Left cardiac atrium (tissue), 4 donors: Measurements from ENCODE around the gene ANKRD30A. TPM values are rescaled to one million over a fixed set of nuclear protein-coding genes. Genes with fewer than 3 reads are reported as not detected.
"Not testable (repeated sequence)": the region's sequence is repeated elsewhere in the genome, so short reads cannot be mapped to it uniquely, and the experiment has no call there.

Experiments used
- ATAC-seq, 2 donors: fragments of 200-7000 bp; cut with Tn5 transposase; one replicate each; pipeline ENCODE4 v1.9.1; 2020; ENCODE audit warnings: mild to moderate bottlenecking in 2 of 2, moderate library complexity in 2 of 2
- DNase-seq: peaks from one replicate; pipeline ENCODE4 v3.0.0-alpha.2; 2020
- intact Hi-C, 2 donors: fragments of 100-400 bp; cut with DNase I; formaldehyde crosslinking; loops; one replicate each; pipeline versions ENCODE4 v1.14.1 to v1.15.1; 2022 to 2023
- long read RNA-seq: library from polyadenylated mRNA; unstranded; transcript quantifications from one replicate; pipeline ENCODE4 v2.0.0, GENCODE V29; 2021
- total RNA-seq, 2 donors: library from RNA; stranded (reverse); fragmentation: NEBNext Ultra II Directional; extraction: Animal tissue kit (Norgen Biotek cat#: 25700); gene quantifications; one replicate each; pipeline ENCODE4 v1.2.1, GENCODE V29; 2021
- donor health status: DM: no; HTN: yes; CAD: no.
- donor health status: DM: no; HTN: yes; CAD: no; lungs with severe emphysema.
- donor health status: DM: yes; HTN: yes; CAD: no.
- donor health status: Dilated cardiomyopathy.

Gene ANKRD30A
- under 1 TPM; 0.21 to 0.32 TPM for total RNA-seq
- long read RNA-seq: 0 reads

GRCh38 chr10:37125191-37125732 is at the start of gene ANKRD30A:
ANKRD30A (plus strand) TSS chr10:37125598; CDS start chr10:37125788, 190 bp downstream.
- intact Hi-C loops: no loop called here
- DNase-seq: no peak
- no peak for ATAC-seq

- intact Hi-C loops, ATAC-seq, DNase-seq: not testable (repeated sequence)
Observed at GRCh38 chr10:37076083-37076482, 49.3 kb upstream of the ANKRD30A start.

DNA sequence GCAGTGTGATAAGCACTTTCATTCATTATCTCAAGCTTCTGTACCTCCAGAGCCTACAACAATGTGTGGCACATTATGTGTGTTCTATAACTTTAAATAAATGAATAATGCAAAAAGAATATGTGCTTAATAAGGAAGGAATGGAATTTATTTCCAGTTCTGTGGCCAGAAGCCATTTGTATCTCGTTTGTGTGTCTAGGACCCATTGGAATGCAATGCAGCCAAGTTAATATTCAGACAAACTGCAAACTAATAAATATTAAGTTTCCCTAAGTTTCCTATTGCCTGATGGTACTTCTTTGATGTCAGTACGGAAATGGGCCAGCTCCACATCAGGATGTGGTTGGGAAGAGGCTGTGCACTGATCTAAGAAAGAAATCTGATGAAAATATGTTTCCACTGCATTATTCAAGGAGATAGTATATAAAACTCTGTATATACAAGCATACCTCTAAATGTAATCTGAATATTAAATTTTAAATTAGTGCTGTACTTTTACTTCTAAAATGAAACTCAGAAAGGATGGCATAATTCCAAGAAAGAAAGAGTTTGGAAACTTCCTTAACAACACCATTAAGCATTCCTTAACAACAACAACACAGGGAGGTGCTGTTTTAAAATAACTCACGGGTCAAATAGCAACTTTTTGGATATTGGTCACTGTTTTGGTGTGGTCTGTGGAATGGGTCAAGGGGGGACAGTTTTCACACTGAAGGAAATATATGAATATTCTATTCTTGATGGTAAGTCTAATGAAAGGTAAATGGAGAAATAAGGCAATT is 29.4 kb upstream of the ANKRD30A start:
- DNase-seq (no peak), ATAC-seq (no peak)
- intact Hi-C loops: no loop called here

DNA sequence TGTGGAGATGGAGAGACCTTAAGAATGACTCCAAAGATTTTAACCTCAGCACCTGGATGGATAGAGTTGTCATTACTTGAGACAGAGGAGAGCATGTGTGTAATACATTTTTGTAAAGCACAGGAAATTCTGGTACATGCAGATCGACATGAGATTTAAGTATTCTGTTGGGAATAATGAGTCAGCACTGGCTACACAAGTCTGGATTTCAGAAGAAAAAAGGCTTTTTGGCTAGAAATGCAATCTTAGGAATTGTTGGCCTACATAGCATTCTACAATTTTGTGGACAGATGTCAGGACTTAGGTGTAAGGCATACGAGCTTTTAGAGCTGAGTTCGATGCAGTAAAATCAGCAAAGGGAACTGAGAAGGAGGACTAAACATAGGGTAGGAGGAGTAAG is 24.1 kb upstream of the ANKRD30A start:
- no peak for ATAC-seq
- DNase-seq: no peak
- intact Hi-C loops: no loop called here

DNA sequence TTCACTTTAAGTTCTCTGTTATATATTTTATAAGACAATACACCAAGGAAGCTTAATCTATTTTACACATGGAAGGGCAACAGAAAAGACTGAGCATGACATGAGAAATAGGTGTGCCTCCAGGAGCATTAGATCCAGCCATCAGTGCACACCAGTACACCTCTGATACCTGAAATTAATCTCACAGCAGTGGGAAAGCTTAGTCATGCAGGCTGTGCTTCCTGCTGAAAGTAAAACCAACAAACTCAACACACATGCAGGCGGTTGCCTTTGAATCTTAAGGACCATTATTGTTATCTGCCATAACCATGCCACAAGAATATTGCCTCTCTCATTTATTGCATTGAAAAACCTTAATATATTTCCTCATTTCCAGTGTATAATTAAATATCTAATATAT is 16.4 kb upstream of the ANKRD30A start:
- intact Hi-C loops: no loop called here
- DNase-seq: no peak
- no peak for ATAC-seq

- no peak for DNase-seq
- intact Hi-C loops: no loop called here
- no peak for ATAC-seq
Observed at GRCh38 chr10:37124532-37124931, 866 bp upstream of the ANKRD30A start.

GRCh38 chr10:37125921-37126320 is 523 bp downstream of the ANKRD30A start:
- intact Hi-C loops: no loop called here
- ATAC-seq (no peak), DNase-seq (no peak)

GRCh38 chr10:37146443-37146842 is 21.0 kb downstream of the ANKRD30A start:
- intact Hi-C loops: no loop called here
- ATAC-seq (no peak), DNase-seq (no peak)

DNA sequence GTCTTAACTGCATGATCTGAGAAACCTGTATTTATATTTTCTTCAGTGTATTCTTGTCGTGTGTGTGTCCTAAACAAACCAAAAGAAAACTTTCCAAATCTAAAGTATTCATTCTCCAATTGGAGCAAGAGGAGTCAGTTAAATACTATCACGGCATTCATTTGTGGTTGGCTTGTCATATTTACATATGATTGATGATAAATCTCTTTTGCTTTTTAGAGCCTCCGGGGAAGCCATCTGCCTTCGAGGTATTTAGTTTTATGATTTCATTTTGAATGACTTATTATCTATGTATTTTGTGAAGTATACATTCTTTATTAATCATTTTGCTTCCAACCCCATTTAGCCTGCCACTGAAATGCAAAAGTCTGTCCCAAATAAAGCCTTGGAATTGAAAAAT is 37.0 kb downstream of the ANKRD30A start:
- ATAC-seq, intact Hi-C loops, DNase-seq: not testable (repeated sequence)

DNA sequence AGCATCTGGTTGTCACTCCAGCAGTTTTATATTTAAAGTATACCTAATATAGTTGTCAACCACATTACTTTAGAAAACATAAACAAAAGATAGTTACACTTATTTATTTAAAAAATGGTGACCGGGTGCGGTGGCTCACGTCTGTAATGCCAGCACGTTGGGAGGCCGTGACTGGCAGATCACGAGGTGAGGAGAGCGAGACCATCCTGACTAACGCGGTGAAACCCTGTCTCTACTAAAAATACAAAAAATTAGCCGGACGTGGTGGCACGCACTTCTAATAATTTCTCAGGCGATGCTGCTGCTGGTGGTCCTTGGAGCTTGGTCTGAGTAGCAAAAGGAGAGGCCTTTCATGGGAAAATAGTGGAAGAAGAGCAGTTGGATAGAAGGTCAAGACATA is 46.5 kb downstream of the ANKRD30A start:
- intact Hi-C loops, DNase-seq, ATAC-seq: not testable (repeated sequence)

GRCh38 chr10:37178296-37178695 is 52.9 kb downstream of the ANKRD30A start:
- intact Hi-C loops, DNase-seq, ATAC-seq: not testable (repeated sequence)

GRCh38 chr10:37182719-37183118 is 57.3 kb downstream of the ANKRD30A start:
- DNase-seq, intact Hi-C loops, ATAC-seq: not testable (repeated sequence)

DNA sequence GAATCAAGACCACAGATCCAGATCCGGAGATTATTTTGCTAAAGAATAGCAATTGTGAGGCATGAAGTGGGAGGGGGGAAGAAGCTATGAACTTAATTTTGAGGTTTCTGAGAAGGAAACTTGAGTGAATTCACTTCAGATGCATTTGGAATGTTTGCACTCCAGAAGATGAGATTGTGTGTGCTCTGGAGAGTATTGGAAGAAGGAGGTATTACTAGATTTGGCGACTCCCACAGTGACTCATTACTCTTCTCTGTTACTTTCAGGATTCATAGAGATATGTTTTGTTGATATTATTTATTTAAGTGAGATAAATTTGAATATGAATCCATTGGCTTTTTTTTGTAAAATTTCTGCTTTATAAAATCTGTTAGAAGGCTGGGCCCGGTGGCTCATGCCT is 80.7 kb downstream of the ANKRD30A start:
- intact Hi-C loops: no loop called here
- no peak for DNase-seq

GRCh38 chr10:37220866-37221265 is 95.5 kb downstream of the ANKRD30A start:
- intact Hi-C loops: no loop called here
- ATAC-seq (no peak), DNase-seq (no peak)

More for the DNA sequence above, 80.7 kb downstream of the ANKRD30A start:
- no peak for ATAC-seq

- intact Hi-C loops: no loop called here
- no peak for DNase-seq
- no peak for ATAC-seq
Observed at GRCh38 chr10:37222046-37222445, 96.6 kb downstream of the ANKRD30A start.

GRCh38 chr10:37225163-37225562 is 99.8 kb downstream of the ANKRD30A start:
- intact Hi-C loops: no loop called here
- ATAC-seq (no peak), DNase-seq (no peak)

- ATAC-seq: no peak
- DNase-seq: no peak
- intact Hi-C loops: no loop called here
Observed at GRCh38 chr10:37226524-37226923, 101.1 kb downstream of the ANKRD30A start.

GRCh38 chr10:37234692-37235091 is 109.3 kb downstream of the ANKRD30A start:
- DNase-seq (no peak), ATAC-seq (no peak)
- intact Hi-C loops: no loop called here

DNA sequence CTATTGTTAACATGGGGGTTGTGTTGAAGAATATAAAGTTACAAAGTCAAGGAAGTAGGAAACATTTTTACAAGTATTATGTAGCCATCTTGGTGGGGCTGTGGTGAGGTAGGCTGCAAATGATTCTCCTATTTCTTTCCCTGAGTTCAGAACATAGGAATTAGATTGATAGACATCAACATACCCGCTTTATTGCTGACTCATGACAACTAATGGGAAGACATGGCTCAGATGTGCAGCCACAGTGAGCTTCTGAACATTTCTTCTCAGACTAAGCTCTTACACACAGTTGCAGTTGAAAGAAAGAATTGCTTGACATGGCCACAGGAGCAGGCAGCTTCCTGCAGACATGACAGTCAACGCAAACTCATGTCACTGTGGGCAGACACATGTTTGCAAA is 110.7 kb downstream of the ANKRD30A start:
- ATAC-seq: no peak
- no peak for DNase-seq
- intact Hi-C loops: no loop called here

DNA sequence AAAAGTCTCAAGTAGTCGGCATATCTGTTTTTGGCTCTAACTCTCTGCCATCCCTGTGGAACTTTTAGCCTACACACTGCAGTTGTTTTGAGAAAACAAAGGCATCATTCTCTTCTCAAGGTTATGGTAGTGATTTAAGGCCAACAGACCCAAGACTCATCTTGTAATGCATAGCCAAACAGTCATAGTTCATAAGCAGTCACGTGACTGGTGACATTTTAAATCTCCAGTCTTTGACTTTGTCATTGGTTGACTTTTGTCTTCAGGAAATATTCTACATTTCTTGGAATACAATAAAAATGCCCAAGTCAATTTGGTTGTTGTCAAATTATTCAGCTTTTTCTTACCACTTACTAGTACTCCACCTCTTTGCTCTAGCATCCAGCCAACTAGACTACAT is 114.8 kb downstream of the ANKRD30A start:
- DNase-seq: no peak
- intact Hi-C loops: no loop called here

GRCh38 chr10:37246637-37247036 is 121.2 kb downstream of the ANKRD30A start:
- no peak for ATAC-seq
- DNase-seq: no peak
- intact Hi-C loops: no loop called here

More for the DNA sequence above, 114.8 kb downstream of the ANKRD30A start:
- ATAC-seq: no peak
